Transverse colon (tissue), 4 donors: ENCODE data around the gene NPC1L1. TPM values are rescaled to one million over a fixed set of nuclear protein-coding genes. Genes with fewer than 3 reads are reported as not detected.

Experiments used
- DNase-seq: peaks from one replicate; pipeline ENCODE4 v3.0.0-alpha.2; 2019
- H3K27ac ChIP-seq, 4 donors: fragments of 200-600 bp; sonication (generic); 2 replicates each; pipeline ENCODE4 v1.5.1; 2016 to 2018; ENCODE audit warnings: inconsistent platforms in 4 of 4
- H3K27me3 ChIP-seq: fragments of 200-600 bp; sonication (generic); 2 replicates; pipeline ENCODE4 v1.5.1; 2017; ENCODE audit warnings: inconsistent platforms
- H3K36me3 ChIP-seq, 4 donors: fragments of 200-600 bp; sonication (generic); 2 replicates each; pipeline ENCODE4 v1.5.1; 2017 to 2019; ENCODE audit warnings: inconsistent platforms in 4 of 4
- H3K4me1 ChIP-seq, 4 donors: fragments of 200-600 bp; sonication (generic); 2 replicates each; pipeline ENCODE4 v1.5.1; 2017 to 2020; ENCODE audit warnings: inconsistent platforms in 4 of 4
- H3K4me3 ChIP-seq, 4 donors: fragments of 200-600 bp; sonication (generic); 1 replicate in 1 of 4; 2 replicates in 3 of 4; pipeline versions ENCODE4 v1.5.1 to v1.6.1; 2017 to 2019; ENCODE audit warnings: inconsistent platforms in 4 of 4
- H3K9me3 ChIP-seq, 2 donors: fragments of 200-600 bp; sonication (generic); 2 replicates each; pipeline ENCODE4 v1.5.1; 2017 to 2019; ENCODE audit warnings: inconsistent platforms in 2 of 2
- CTCF ChIP-seq, 5 experiments: fragments of 200-600 bp in 3 of 5; fragments of 450-650 bp in 2 of 5; sonication (generic) in 3 of 5; IDR thresholded peaks; 1 replicate in 2 of 5; 2 replicates in 3 of 5; pipeline ENCODE4 v1.5.1; 2016 to 2017; ENCODE audit warnings: antibody characterized with exemption in 5 of 5, inconsistent platforms in 3 of 5, mild to moderate bottlenecking in 2 of 5, moderate library complexity in 1 of 5
- EP300 ChIP-seq: sonication (generic); formaldehyde crosslinking; IDR thresholded peaks from one replicate; pipeline ENCODE4 v1.6.1; 2017; ENCODE audit warnings: antibody characterized with exemption, low read depth
- POLR2A ChIP-seq: fragments of 450-650 bp; IDR thresholded peaks from one replicate; pipeline ENCODE4 v1.6.1; 2016; ENCODE audit warnings: antibody characterized with exemption, mild to moderate bottlenecking, moderate library complexity
- POLR2AphosphoS5 ChIP-seq, 3 donors: sonication (generic); formaldehyde crosslinking; IDR thresholded peaks; one replicate each; pipeline ENCODE4 v1.6.1; 2016; ENCODE audit warnings: antibody characterized with exemption in 3 of 3
- WGBS, 2 donors: methylation state at CpG; one replicate each; pipeline ENCODE4 v1.1.5; 2018; ENCODE audit warnings: low coverage in 1 of 2; 5-methylcytosine and 5-hydroxymethylcytosine counted together
- in situ Hi-C, 4 donors: fragments of 200-750 bp; cut with MboI; loops; one replicate each; pipeline versions ENCODE4 v1.15.0 to v1.15.1; 2017; ENCODE audit warnings: low sequenced_read_pairs in 3 of 4, low pct_ligation_motif_present in 1 of 4, low pct_unique_long_range_greater_than_20kb in 1 of 4
- intact Hi-C: fragments of 100-400 bp; cut with DNase I; formaldehyde crosslinking; loops from one replicate; pipeline ENCODE4 v1.15.1; 2023; ENCODE audit warnings: low total_unique reads
- total RNA-seq, 4 donors: library from RNA; depleted of rRNA; stranded (reverse); fragments of >200 nt; gene quantifications; one replicate each; pipeline ENCODE4 v1.1.0, GENCODE V29; 2016

The NPC1L1 gene
- total RNA-seq, 4 donors from 2014 or later: 0.48 TPM; not detected in 3

GRCh38 chr7:44518761-44519160 lies 22.4 kb downstream of the NPC1L1 start:
- no peaks in the 10 kb centered on the region for H3K4me1 ChIP-seq

GRCh38 chr7:44517175-44517574 lies 24.0 kb downstream of the NPC1L1 start:
- in situ Hi-C loops: no loop called here
- TF ChIP-seq EP300 (no peak), CTCF (IDR thresholded peaks at IDR 0.05) (no peak), POLR2AphosphoS5 (IDR thresholded peaks at IDR 0.05) (no peak), POLR2A (no peak)

More at GRCh38 chr7:44518761-44519160, 22.4 kb downstream of the NPC1L1 start:
- no peak for DNase-seq
- Histone ChIP-seq H3K36me3 (no peaks in the 10 kb centered on the region), H3K4me3 (no peak overlapping the region), H3K27me3 (no peaks in the 10 kb centered on the region), H3K27ac (no peak overlapping the region), H3K9me3 (no peaks in the 10 kb centered on the region)
- intact Hi-C loops (no loop called here), in situ Hi-C loops (no loop called here)
- WGBS, 2 donors: 76 to 100% methylated on average over 2 to 3 of the region's 3 CpGs
- TF ChIP-seq CTCF (IDR thresholded peaks at IDR 0.05) (no peak), POLR2A (no peak)

GRCh38 chr7:44515590-44516268 lies 25.4 kb downstream of the NPC1L1 start:
- H3K27ac ChIP-seq: no peak overlapping the region
- peaks cover 0 to 4% (median 0%) of the 10 kb centered on the region in 4 donors for H3K4me1 ChIP-seq
- no peak for TF ChIP-seq POLR2A
- no peaks in the 10 kb centered on the region for H3K36me3 ChIP-seq
- DNase-seq: no peak
- no peak overlapping the region for H3K4me3 ChIP-seq
- H3K9me3 ChIP-seq: no peaks in the 10 kb centered on the region
- intact Hi-C loops: no loop called here
- in situ Hi-C loops: no loop called here
- WGBS, 2 donors: 79% methylated on average over 10 of the region's 10 CpGs; no CpG with 5 or more reads in 1 of the 2 donors
- no peaks in the 10 kb centered on the region for H3K27me3 ChIP-seq

More at GRCh38 chr7:44517175-44517574, 24.0 kb downstream of the NPC1L1 start:
- intact Hi-C loops: no loop called here
- Histone ChIP-seq H3K27ac (no peak overlapping the region), H3K27me3 (no peaks in the 10 kb centered on the region), H3K9me3 (no peaks in the 10 kb centered on the region), H3K36me3 (no peaks in the 10 kb centered on the region), H3K4me1 (no peaks in the 10 kb centered on the region), H3K4me3 (no peak overlapping the region)
- DNase-seq: no peak
- WGBS, 2 donors: 83% methylated on average over 8 of the region's 8 CpGs; no CpG with 5 or more reads in 1 of the 2 donors

- intact Hi-C loops: no loop called here
- H3K36me3 ChIP-seq: no peaks in the 10 kb centered on the region
- WGBS, 2 donors: 92 to 96% methylated on average over 2 to 7 of the region's 7 CpGs
- H3K27me3 ChIP-seq: no peaks in the 10 kb centered on the region
- no peak for DNase-seq
- TF ChIP-seq EP300: no peak
- no peak for TF ChIP-seq POLR2AphosphoS5 (IDR thresholded peaks at IDR 0.05)
- peaks cover 0 to 4% (median 0%) of the 10 kb centered on the region in 4 donors for H3K4me1 ChIP-seq
- no peak overlapping the region for H3K27ac ChIP-seq
- in situ Hi-C loops: no loop called here
- H3K9me3 ChIP-seq: no peaks in the 10 kb centered on the region
- no peak overlapping the region for H3K4me3 ChIP-seq
These were observed 28.4 kb downstream of the NPC1L1 start for GRCh38 chr7:44512736-44513135.

- H3K36me3 ChIP-seq: no peaks in the 10 kb centered on the region
- no peak for DNase-seq
- H3K4me3 ChIP-seq: no peak overlapping the region
- H3K27ac ChIP-seq: no peak overlapping the region
- intact Hi-C loops (no loop called here), in situ Hi-C loops (no loop called here)
- H3K4me1 ChIP-seq: peaks cover 0 to 4% (median 0%) of the 10 kb centered on the region in 4 donors
- no peak for TF ChIP-seq EP300
- H3K27me3 ChIP-seq: no peaks in the 10 kb centered on the region
- H3K9me3 ChIP-seq: no peaks in the 10 kb centered on the region
- 57% methylated on average over 4 of the region's 4 CpGs; no CpG with 5 or more reads in 1 of the 2 donors for WGBS, 2 donors
These were observed 29.2 kb downstream of the NPC1L1 start for GRCh38 chr7:44511863-44512468.
